Prostate gland (tissue), 2 donors: ENCODE measurements around the gene NPHP3. TPM values are rescaled to one million over a fixed set of nuclear protein-coding genes. Genes with fewer than 3 reads are reported as not detected.
"Not testable (repeated sequence)": the region's sequence is repeated elsewhere in the genome, so short reads cannot be mapped to it uniquely, and the experiment has no call there.

Experiments used
- DNase-seq: peaks from one replicate; pipeline ENCODE4 v3.0.0-alpha.2; 2019; ENCODE audit warnings: low spot score
- H3K27ac ChIP-seq, 2 donors: fragments of 200-600 bp; sonication (generic); 2 replicates each; pipeline ENCODE4 v1.5.1; 2017 to 2019
- H3K27me3 ChIP-seq: fragments of 200-600 bp; sonication (generic); replicated peaks from 2 replicates; pipeline ENCODE4 v1.5.1; 2019; ENCODE audit not compliant: insufficient read depth
- H3K36me3 ChIP-seq, 2 donors: fragments of 200-600 bp; sonication (generic); 1 replicate in 1 of 2; 2 replicates in 1 of 2; pipeline versions ENCODE4 v1.5.1 to v1.8.1; 2017 to 2019
- H3K4me1 ChIP-seq: fragments of 200-600 bp; sonication (generic); replicated peaks from 2 replicates; pipeline ENCODE4 v1.5.1; 2019
- H3K4me3 ChIP-seq, 2 donors: fragments of 200-600 bp; sonication (generic); 2 replicates each; pipeline ENCODE4 v1.5.1; 2017 to 2019
- H3K9me3 ChIP-seq: fragments of 200-600 bp; sonication (generic); 2 replicates; pipeline ENCODE4 v1.5.1; 2017
- CTCF ChIP-seq, 4 experiments: fragments of 200-600 bp in 2 of 4; fragments of 450-650 bp in 2 of 4; sonication (generic) in 2 of 4; IDR thresholded peaks; 1 replicate in 3 of 4; 2 replicates in 1 of 4; pipeline ENCODE4 v1.5.1; 2016 to 2019; ENCODE audit warnings: antibody characterized with exemption in 4 of 4, mild to moderate bottlenecking in 2 of 4, moderate library complexity in 2 of 4
- POLR2A ChIP-seq: fragments of 450-650 bp; IDR thresholded peaks from one replicate; pipeline ENCODE4 v1.6.1; 2016; ENCODE audit warnings: antibody characterized with exemption, mild to moderate bottlenecking
- POLR2AphosphoS5 ChIP-seq: sonication (generic); formaldehyde crosslinking; IDR thresholded peaks from one replicate; pipeline ENCODE4 v1.6.1; 2017; ENCODE audit warnings: antibody characterized with exemption
- WGBS: methylation state at CpG from one replicate; pipeline ENCODE4 v1.1.5; 2018; 5-methylcytosine and 5-hydroxymethylcytosine counted together
- intact Hi-C: fragments of 100-400 bp; cut with DNase I; formaldehyde crosslinking; loops from one replicate; pipeline ENCODE4 v1.14.2; 2022
- total RNA-seq, 2 donors: library from RNA; depleted of rRNA; stranded (reverse); fragments of >200 nt; gene quantifications; one replicate each; pipeline ENCODE4 v1.1.0, GENCODE V29; 2016

NPHP3 gene
- total RNA-seq, 2 donors from 2014 or later: 15.1 to 41.1 TPM

GRCh38 chr3:132641837-132642538, 80.2 kb downstream of the NPHP3 start:
- Histone ChIP-seq H3K9me3 (no peaks in the 10 kb centered on the region), H3K36me3 (no peaks in the 10 kb centered on the region), H3K4me3 (no peak overlapping the region), H3K4me1 (no peaks in the 10 kb centered on the region), H3K27ac (no peak overlapping the region), H3K27me3 (no peaks in the 10 kb centered on the region)
- WGBS: 72% methylated on average over 5 of the region's 5 CpGs
- DNase-seq: no peak
- intact Hi-C loops: loop anchor here (1.0 kb wide), 1 partner anchor 107 kb away; no protein-coding TSS in a partner anchor
- no peak for TF ChIP-seq POLR2A
- TF ChIP-seq CTCF (IDR thresholded peaks at IDR 0.05): peak; percentile 62 to 88 (median 82)
- TF ChIP-seq POLR2AphosphoS5: no peak

GRCh38 chr3:132641427-132641826, 80.8 kb downstream of the NPHP3 start:
- WGBS: 85% methylated on average over 2 of the region's 2 CpGs
- intact Hi-C loops, H3K4me3 ChIP-seq, H3K36me3 ChIP-seq, H3K27ac ChIP-seq, H3K27me3 ChIP-seq, H3K4me1 ChIP-seq, H3K9me3 ChIP-seq, DNase-seq: not testable (repeated sequence)

- no peak for TF ChIP-seq CTCF (IDR thresholded peaks at IDR 0.05)
- TF ChIP-seq POLR2A: no peak
- no peak for TF ChIP-seq POLR2AphosphoS5
Observed at GRCh38 chr3:132638706-132639105, 83.5 kb downstream of the NPHP3 start.

GRCh38 chr3:132637590-132637989, 84.6 kb downstream of the NPHP3 start:
- DNase-seq: no peak
- H3K4me3 ChIP-seq: no peak overlapping the region

More at GRCh38 chr3:132638706-132639105, 83.5 kb downstream of the NPHP3 start:
- no peak overlapping the region for H3K27ac ChIP-seq
- DNase-seq: no peak
- H3K27me3 ChIP-seq: no peaks in the 10 kb centered on the region
- intact Hi-C loops: no loop called here
- no peaks in the 10 kb centered on the region for H3K36me3 ChIP-seq
- no peaks in the 10 kb centered on the region for H3K4me1 ChIP-seq
- no peak overlapping the region for H3K4me3 ChIP-seq
- H3K9me3 ChIP-seq: no peaks in the 10 kb centered on the region

GRCh38 chr3:132635052-132635451, 87.2 kb downstream of the NPHP3 start:
- no peak overlapping the region for H3K27ac ChIP-seq
- TF ChIP-seq POLR2AphosphoS5: no peak
- TF ChIP-seq CTCF (IDR thresholded peaks at IDR 0.05): no peak
- no peak for TF ChIP-seq POLR2A
- intact Hi-C loops: no loop called here
- no peak overlapping the region for H3K4me3 ChIP-seq
- H3K27me3 ChIP-seq: no peaks in the 10 kb centered on the region
- H3K4me1 ChIP-seq: no peaks in the 10 kb centered on the region
- no peaks in the 10 kb centered on the region for H3K9me3 ChIP-seq
- H3K36me3 ChIP-seq: no peaks in the 10 kb centered on the region
- no peak for DNase-seq

More at GRCh38 chr3:132637590-132637989, 84.6 kb downstream of the NPHP3 start:
- H3K27ac ChIP-seq: no peak overlapping the region
- intact Hi-C loops: no loop called here
- H3K36me3 ChIP-seq: no peaks in the 10 kb centered on the region
- H3K27me3 ChIP-seq: no peaks in the 10 kb centered on the region
- no peaks in the 10 kb centered on the region for H3K4me1 ChIP-seq
- WGBS: 26% methylated on average over 1 of the region's 1 CpG
- H3K9me3 ChIP-seq: no peaks in the 10 kb centered on the region
- TF ChIP-seq CTCF (IDR thresholded peaks at IDR 0.05) (no peak), POLR2AphosphoS5 (no peak), POLR2A (no peak)

Other genes with a start within 250 kb of the NPHP3 start
- gene ACKR4, start 125.1 kb downstream of the NPHP3 start, total RNA-seq: under 1 TPM in 1 of 2 donors, not detected in 1; 0.09 TPM
- 10 to 100 TPM; 13.8 to 22.7 TPM for gene ACAD11, start 62.6 kb downstream of the NPHP3 start, total RNA-seq
- gene UBA5, start 62.1 kb downstream of the NPHP3 start, total RNA-seq: 10 to 100 TPM; 37.5 to 48.4 TPM